Measurements from ENCODE around the gene ARHGAP8.

ARHGAP8 gene

GRCh38 chr22:44861245-44861644 lies 108.9 kb downstream of the ARHGAP8 start:
- no peak overlapping the region for H3K4me3 ChIP-seq (ENCODE audit: low read depth, low read length)
- TF ChIP-seq CTCF (IDR thresholded peaks at IDR 0.05; ENCODE audit: insufficient read depth, low read depth, low read length, missing control alignments): no peak
- no peak for DNase-seq (ENCODE audit: low read depth)

GRCh38 chr22:44862281-44862680 lies 109.9 kb downstream of the ARHGAP8 start:
- TF ChIP-seq CTCF (IDR thresholded peaks at IDR 0.05; ENCODE audit: insufficient read depth, low read depth, low read length, missing control alignments): no peak
- no peak overlapping the region for H3K4me3 ChIP-seq (ENCODE audit: low read depth, low read length)
- DNase-seq (ENCODE audit: low read depth): no peak

GRCh38 chr22:44862981-44863860 lies 110.8 kb downstream of the ARHGAP8 start:
- DNase-seq (ENCODE audit: low read depth): peak; percentile 37
- H3K4me3 ChIP-seq (ENCODE audit: low read depth, low read length): no peak overlapping the region
- TF ChIP-seq CTCF (IDR thresholded peaks at IDR 0.05; ENCODE audit: insufficient read depth, low read depth, low read length, missing control alignments): no peak

- no peak overlapping the region for H3K4me3 ChIP-seq (ENCODE audit: low read depth, low read length)
- TF ChIP-seq CTCF (IDR thresholded peaks at IDR 0.05; ENCODE audit: insufficient read depth, low read depth, low read length, missing control alignments): no peak
- no peak for DNase-seq (ENCODE audit: low read depth)
These were observed 113.0 kb downstream of the ARHGAP8 start for GRCh38 chr22:44865193-44866057.

- no peak for DNase-seq (ENCODE audit: low read depth)
- no peak for TF ChIP-seq CTCF (IDR thresholded peaks at IDR 0.05; ENCODE audit: insufficient read depth, low read depth, low read length, missing control alignments)
- H3K4me3 ChIP-seq (ENCODE audit: low read depth, low read length): no peak overlapping the region
These were observed 116.8 kb downstream of the ARHGAP8 start for GRCh38 chr22:44869196-44869595.

GRCh38 chr22:44870021-44870420 lies 117.6 kb downstream of the ARHGAP8 start:
- H3K4me3 ChIP-seq (ENCODE audit: low read depth, low read length): no peak overlapping the region
- no peak for TF ChIP-seq CTCF (IDR thresholded peaks at IDR 0.05; ENCODE audit: insufficient read depth, low read depth, low read length, missing control alignments)
- DNase-seq (ENCODE audit: low read depth): no peak

Data from GM12865 (cell line).